Caco-2 (cell line): ENCODE measurements around the gene AAK1. TPM values are rescaled to one million over a fixed set of nuclear protein-coding genes. Genes with fewer than 3 reads are reported as not detected.

Source experiments
- Bru-seq: library from RNA; stranded (reverse); fragments of 400-500 nt; gene quantifications from one replicate; lab custom pipeline; 2021; lab: Mats Ljungman, UMichigan
- BruChase-seq, 2 experiments: library from RNA; stranded (reverse); fragments of 400-500 nt; gene quantifications; one replicate each; lab custom pipeline; 2021; lab: Mats Ljungman, UMichigan
- BruUV-seq: library from RNA; stranded (reverse); fragments of 400-500 nt; replicated peaks from 2 replicates; lab custom pipeline; 2021; lab: Mats Ljungman, UMichigan
- CTCF ChIA-PET: fragments of 300-600 bp; sonication (Branson Sonifier 250); formaldehyde crosslinking; loops from one replicate; lab custom pipeline; 2022; ENCODE audit warnings: antibody characterized with exemption; lab: Charles Lee
- POLR2A ChIA-PET: fragments of 300-600 bp; sonication (Branson Sonifier 250); formaldehyde crosslinking; loops from one replicate; lab custom pipeline; 2022; ENCODE audit warnings: antibody characterized with exemption; lab: Charles Lee
- DNase-seq, 2 experiments: peaks; one replicate each; pipeline versions ENCODE4 v3.0.0 to v3.0.0-alpha.2; 2020 to 2022
- H3K27me3 ChIP-seq: replicated peaks from 2 replicates; pipeline ENCODE4 v1.6.0; 2011; ENCODE audit warnings: low read length; ENCODE audit not compliant: control insufficient read depth, insufficient read depth
- H3K36me3 ChIP-seq: 2 replicates; pipeline ENCODE4 v1.5.1; 2011; ENCODE audit warnings: low read length; ENCODE audit not compliant: control insufficient read depth, insufficient read depth
- H3K4me1 ChIP-seq: fragments of 250-450 bp; sonication (Bioruptor Pico); 2 replicates; pipeline ENCODE4 v1.5.1; 2020; ENCODE audit warnings: mild to moderate bottlenecking
- H3K4me3 ChIP-seq: 2 replicates; pipeline ENCODE4 v1.5.1; 2011; ENCODE audit warnings: low read depth, mild to moderate bottlenecking, control low read depth, low read length
- H3K9me3 ChIP-seq: fragments of 250-450 bp; sonication (Bioruptor Pico); 2 replicates; pipeline ENCODE4 v1.5.1; 2020; ENCODE audit warnings: mild to moderate bottlenecking, moderate library complexity
- H3K27ac Mint-ChIP-seq: one replicate; pipeline ENCODE4 v1.8.0; 2022; ENCODE audit warnings: mixed read lengths; ENCODE audit not compliant: unreplicated experiment
- H3K27me3 Mint-ChIP-seq: one replicate; pipeline ENCODE4 v1.8.0; 2022; ENCODE audit warnings: mixed read lengths; ENCODE audit not compliant: insufficient read depth, unreplicated experiment
- H3K36me3 Mint-ChIP-seq: one replicate; pipeline ENCODE4 v1.8.0; 2022; ENCODE audit warnings: mild to moderate bottlenecking, mixed read lengths; ENCODE audit not compliant: insufficient read depth, unreplicated experiment
- H3K4me1 Mint-ChIP-seq: one replicate; pipeline ENCODE4 v1.8.0; 2022; ENCODE audit warnings: low read depth, mixed read lengths; ENCODE audit not compliant: unreplicated experiment
- H3K4me3 Mint-ChIP-seq: one replicate; pipeline ENCODE4 v1.8.0; 2022; ENCODE audit warnings: mild to moderate bottlenecking, moderate library complexity, mixed read lengths; ENCODE audit not compliant: unreplicated experiment
- H3K9me3 Mint-ChIP-seq: one replicate; pipeline ENCODE4 v1.8.0; 2022; ENCODE audit warnings: mixed read lengths; ENCODE audit not compliant: unreplicated experiment
- CTCF ChIP-seq, 2 experiments: fragments of 200-600 bp in 1 of 2; IDR thresholded peaks; 1 replicate in 1 of 2; 2 replicates in 1 of 2; pipeline versions ENCODE4 v1.5.1 to v1.8.0; 2011 to 2022; ENCODE audit warnings: antibody characterized with exemption in 1 of 2, control low read depth in 1 of 2, inconsistent platforms in 1 of 2, low read depth in 1 of 2, low read length in 1 of 2, mild to moderate bottlenecking in 1 of 2, moderate library complexity in 1 of 2; ENCODE audit not compliant: insufficient read depth in 1 of 2, severe bottlenecking in 1 of 2, unreplicated experiment in 1 of 2
- intact Hi-C: fragments of 100-400 bp; cut with micrococcal nuclease; formaldehyde crosslinking; loops from one replicate; pipeline ENCODE4 v1.10.0; 2022; ENCODE audit not compliant: unreplicated experiment
- long read RNA-seq: library from polyadenylated mRNA; stranded (forward); transcript quantifications from one replicate; pipeline ENCODE4 v2.0.0, GENCODE V29; 2022
- total RNA-seq: library from RNA; stranded (reverse); gene quantifications from 2 replicates; pipeline ENCODE4 v1.2.3, GENCODE V29; 2022

AAK1 gene
- total RNA-seq (39.7 and 50.8 TPM in 2 replicates), Bru-seq, nascent RNA (percentile 75 among the genes with signal in this experiment), BruChase-seq, experiment 1, labeled RNA remaining after a 2-hour chase (percentile 72 among the genes with signal in this experiment), BruChase-seq, experiment 2, labeled RNA remaining after a 6-hour chase (percentile 71 among the genes with signal in this experiment)
- long read RNA-seq, transcript AAK1-208 (2 exons, 453 nt): major isoform, 5 of 13 reads
- long read RNA-seq, partial matches to known transcripts: 0 of 13 reads
- long read RNA-seq, other reads (novel, unspliced or antisense): 8 of 13 reads

DNA sequence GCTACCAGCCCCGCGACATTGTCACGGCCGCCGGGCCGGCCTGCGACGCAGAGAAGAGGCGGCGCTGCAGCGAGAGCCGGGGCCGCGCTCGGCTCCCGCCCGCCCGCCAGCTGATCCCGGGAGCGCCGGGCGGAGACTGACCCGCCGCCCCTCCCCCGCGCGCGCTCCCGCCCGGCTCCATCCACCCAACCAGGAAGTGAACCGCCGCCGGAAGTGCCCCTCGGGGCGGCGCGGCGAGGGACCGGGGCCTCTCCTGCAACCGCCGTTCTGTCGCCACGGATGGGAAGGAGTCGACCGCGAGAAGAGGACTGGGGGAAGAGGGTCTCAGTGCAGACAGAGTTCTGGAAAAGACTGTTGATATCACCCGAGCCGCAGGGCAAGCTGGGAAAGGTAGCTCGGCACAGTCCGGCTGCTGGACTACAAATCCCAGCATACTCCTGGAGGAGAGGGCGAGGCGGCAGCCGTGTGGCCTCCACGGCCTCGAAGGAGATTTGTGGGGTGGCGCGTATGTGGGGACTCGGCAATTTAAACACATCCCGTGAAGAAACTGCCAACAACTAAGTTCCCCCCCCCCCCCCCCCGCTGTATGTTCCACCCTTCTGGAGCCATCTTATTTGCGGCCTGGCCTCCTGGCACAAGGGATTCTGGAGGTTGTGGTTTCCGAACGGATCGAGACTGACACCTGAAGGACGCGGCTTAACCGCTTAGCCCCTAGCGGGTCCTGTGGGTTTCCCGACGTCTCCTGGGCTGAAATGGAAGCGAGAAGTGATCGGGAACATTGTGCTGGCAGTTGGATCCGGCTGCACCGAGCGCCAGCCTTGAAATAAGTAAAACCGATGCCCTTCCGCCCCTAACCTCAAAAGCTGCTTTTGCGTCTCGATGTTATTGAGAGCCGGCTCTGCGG, at the start of gene AAK1:
Gene AAK1, minus strand, starts transcription at position 138 of the 904 bp plus-strand sequence. CDS start 699 bp downstream, outside the sequence.
- H3K27me3 ChIP-seq: no peaks in the 10 kb centered on the region
- H3K9me3 ChIP-seq: no peaks in the 10 kb centered on the region
- DNase-seq: peak; percentile 91 to 92
- peak within 1 kb of the TSS; percentile 98 for H3K27ac Mint-ChIP-seq
- peak within 1 kb of the TSS; percentile 96 for H3K4me3 Mint-ChIP-seq
- POLR2A ChIA-PET: interaction anchor here (0.8 to 0.9 kb wide), 2 partner anchors 30 to 62 kb away, joined by 3 to 13 read pairs; no protein-coding TSS in a partner anchor
- no peaks in the 10 kb centered on the region for H3K27me3 Mint-ChIP-seq
- H3K36me3 ChIP-seq: no peaks in the 10 kb centered on the region
- H3K9me3 Mint-ChIP-seq: no peaks in the 10 kb centered on the region
- no peak for TF ChIP-seq CTCF (IDR thresholded peaks at IDR 0.05; ENCODE audit: insufficient read depth in 1 of 2, low read depth in 1 of 2, low read length in 1 of 2, severe bottlenecking in 1 of 2, unreplicated experiment in 1 of 2)
- H3K4me1 Mint-ChIP-seq: peaks cover 56% of the 10 kb centered on the region
- CTCF ChIA-PET: no interaction called here
- intact Hi-C loops: loop anchor here (1.0 to 5.0 kb wide), 3 partner anchors 70 to 207 kb away; partner anchors contain the start of gene NFU1
- H3K4me3 ChIP-seq: peak within 1 kb of the TSS; percentile 85
- H3K4me1 ChIP-seq: peaks cover 24% of the 10 kb centered on the region
- H3K36me3 Mint-ChIP-seq: peaks cover 11% of the 10 kb centered on the region
- TSS peak; percentile 46 for BruUV-seq

DNA sequence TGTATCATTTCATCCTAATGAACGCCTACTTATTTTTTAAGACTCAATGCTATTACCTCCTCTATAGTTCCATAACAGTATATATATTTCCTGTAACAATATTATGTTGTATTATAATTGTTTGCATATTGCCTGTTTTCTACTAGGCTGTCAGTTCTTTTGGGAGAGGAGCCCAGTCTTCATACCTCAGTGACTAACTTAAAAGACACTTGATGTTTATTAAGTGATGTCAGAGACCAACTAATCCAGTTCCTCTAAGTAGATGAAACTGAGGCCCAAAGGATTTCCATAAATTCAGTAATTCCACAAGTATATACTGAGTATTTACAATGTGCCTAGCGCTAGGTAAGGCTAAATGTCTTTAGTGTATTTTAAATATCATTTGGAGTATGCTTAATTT, 48.9 kb upstream of the AAK1 start:
- H3K4me1 Mint-ChIP-seq: peaks cover 13% of the 10 kb centered on the region
- H3K9me3 Mint-ChIP-seq: no peaks in the 10 kb centered on the region
- CTCF ChIA-PET: no interaction called here
- H3K27ac Mint-ChIP-seq: no peak overlapping the region
- peaks cover 17% of the 10 kb centered on the region; the same call in 1 of the 2 replicates for H3K4me1 ChIP-seq
- no peaks in the 10 kb centered on the region for H3K36me3 ChIP-seq
- no peak overlapping the region for H3K4me3 Mint-ChIP-seq
- no peaks in the 10 kb centered on the region for H3K9me3 ChIP-seq
- no peaks in the 10 kb centered on the region for H3K36me3 Mint-ChIP-seq
- H3K27me3 ChIP-seq: no peaks in the 10 kb centered on the region
- no peak for DNase-seq
- intact Hi-C loops: no loop called here
- TF ChIP-seq CTCF (IDR thresholded peaks at IDR 0.05; ENCODE audit: insufficient read depth in 1 of 2, low read depth in 1 of 2, low read length in 1 of 2, severe bottlenecking in 1 of 2, unreplicated experiment in 1 of 2): no peak
- H3K27me3 Mint-ChIP-seq: no peaks in the 10 kb centered on the region
- no peak overlapping the region for H3K4me3 ChIP-seq
- BruUV-seq: no TSS peak
- POLR2A ChIA-PET: no interaction called here

- Mint-ChIP-seq H3K27ac (no peak overlapping the region), H3K4me3 (no peak overlapping the region), H3K27me3 (no peaks in the 10 kb centered on the region), H3K36me3 (no peaks in the 10 kb centered on the region), H3K4me1 (peaks cover 27% of the 10 kb centered on the region), H3K9me3 (peaks cover 6% of the 10 kb centered on the region)
- TF ChIP-seq CTCF (IDR thresholded peaks at IDR 0.05; ENCODE audit: insufficient read depth in 1 of 2, low read depth in 1 of 2, low read length in 1 of 2, severe bottlenecking in 1 of 2, unreplicated experiment in 1 of 2): no peak
- ChIA-PET POLR2A (no interaction called here), CTCF (no interaction called here)
- no peak for DNase-seq
- intact Hi-C loops: no loop called here
- H3K4me1 ChIP-seq: peaks cover 22% of the 10 kb centered on the region
- no peaks in the 10 kb centered on the region for H3K27me3 ChIP-seq
- no peaks in the 10 kb centered on the region for H3K36me3 ChIP-seq
- no TSS peak for BruUV-seq
- H3K4me3 ChIP-seq: no peak overlapping the region
- no peaks in the 10 kb centered on the region for H3K9me3 ChIP-seq
Measured at GRCh38 chr2:69689969-69690368, 46.4 kb upstream of the AAK1 start.
